Esophagus squamous epithelium (tissue), 5 donors: ENCODE results near the gene PHLDA1. TPM values are rescaled to one million over a fixed set of nuclear protein-coding genes. Genes with fewer than 3 reads are reported as not detected.
A peak's percentile ranks its signal among the peaks of the same experiment; 100 is the strongest.

Experiments
- DNase-seq: peaks from one replicate; lab custom pipeline; 2025; lab: John Stamatoyannopoulos, UW
- H3K27ac ChIP-seq, 4 donors: fragments of 200-600 bp; sonication (generic); one replicate each; pipeline ENCODE4 v1.5.1; 2016 to 2019; ENCODE audit warnings: mild to moderate bottlenecking in 1 of 4
- H3K27me3 ChIP-seq, 4 donors: fragments of 200-600 bp; sonication (generic); 1 replicate in 3 of 4; 2 replicates in 1 of 4; pipeline versions ENCODE4 v1.5.1 to v1.6.0; 2017 to 2021; ENCODE audit warnings: antibody characterized with exemption in 1 of 4
- H3K36me3 ChIP-seq, 3 donors: fragments of 200-600 bp; sonication (generic); one replicate each; pipeline ENCODE4 v1.5.1; 2016 to 2019
- H3K4me1 ChIP-seq, 3 donors: fragments of 200-600 bp; sonication (generic); one replicate each; pipeline ENCODE4 v1.5.1; 2017 to 2019
- H3K4me3 ChIP-seq, 4 donors: fragments of 200-600 bp; sonication (generic); 1 replicate in 3 of 4; 2 replicates in 1 of 4; pipeline ENCODE4 v1.5.1; 2016 to 2019; ENCODE audit warnings: mild to moderate bottlenecking in 2 of 4, moderate library complexity in 1 of 4
- H3K9me3 ChIP-seq, 3 donors: fragments of 200-600 bp; sonication (generic); one replicate each; pipeline ENCODE4 v1.5.1; 2016 to 2019
- POLR2A ChIP-seq, 4 donors: fragments of 450-650 bp; IDR thresholded peaks; one replicate each; pipeline ENCODE4 v1.6.1; 2017; ENCODE audit warnings: antibody characterized with exemption in 4 of 4, mild to moderate bottlenecking in 4 of 4, moderate library complexity in 3 of 4
- WGBS, 2 donors: methylation state at CpG; one replicate each; pipeline ENCODE4 v1.1.5; 2018; 5-methylcytosine and 5-hydroxymethylcytosine counted together
- intact Hi-C: fragments of 100-400 bp; cut with DNase I; formaldehyde crosslinking; loops from one replicate; pipeline ENCODE4 v1.15.0; 2022
- total RNA-seq, 4 donors: library from RNA; depleted of rRNA; stranded (reverse); fragments of >200 nt; gene quantifications; one replicate each; pipeline ENCODE4 v1.1.0, GENCODE V29; 2016
- TF ChIP-seq, protein P1 (sequence below), 6 experiments: fragments of 450-650 bp in 4 of 6; fragments of 200-600 bp in 2 of 6; sonication (generic) in 2 of 6; IDR thresholded peaks; one replicate each; pipeline ENCODE4 v1.5.1; 2016 to 2019; ENCODE audit warnings: antibody characterized with exemption in 6 of 6, mild to moderate bottlenecking in 4 of 6, moderate library complexity in 4 of 6
- donor health status: DM: yes; HTN: yes; CAD: no.

The PHLDA1 gene
- total RNA-seq, 4 donors from 2014 or later: 33.8 to 77.8 (median 56.7) TPM

GRCh38 chr12:76029982-76030340 lies 1.6 kb downstream of the PHLDA1 start:
- intact Hi-C loops: loop anchor here (10.0 kb wide), 1 partner anchor 315 kb away; the partner anchor contains the start of gene BBS10
- Histone ChIP-seq H3K27me3 (no peaks in the 10 kb centered on the region), H3K4me3 (peak overlapping the region; percentile 70 to 99 (median 86)), H3K9me3 (no peaks in the 10 kb centered on the region), H3K36me3 (no peaks in the 10 kb centered on the region), H3K4me1 (peaks cover 0 to 66% (median 7%) of the 10 kb centered on the region in 3 donors), H3K27ac (peak overlapping the region; percentile 94 to 99 (median 98))
- 1 to 3% methylated on average over 11 to 16 of the region's 22 CpGs for WGBS, 2 donors
- TF ChIP-seq, protein P1, sequence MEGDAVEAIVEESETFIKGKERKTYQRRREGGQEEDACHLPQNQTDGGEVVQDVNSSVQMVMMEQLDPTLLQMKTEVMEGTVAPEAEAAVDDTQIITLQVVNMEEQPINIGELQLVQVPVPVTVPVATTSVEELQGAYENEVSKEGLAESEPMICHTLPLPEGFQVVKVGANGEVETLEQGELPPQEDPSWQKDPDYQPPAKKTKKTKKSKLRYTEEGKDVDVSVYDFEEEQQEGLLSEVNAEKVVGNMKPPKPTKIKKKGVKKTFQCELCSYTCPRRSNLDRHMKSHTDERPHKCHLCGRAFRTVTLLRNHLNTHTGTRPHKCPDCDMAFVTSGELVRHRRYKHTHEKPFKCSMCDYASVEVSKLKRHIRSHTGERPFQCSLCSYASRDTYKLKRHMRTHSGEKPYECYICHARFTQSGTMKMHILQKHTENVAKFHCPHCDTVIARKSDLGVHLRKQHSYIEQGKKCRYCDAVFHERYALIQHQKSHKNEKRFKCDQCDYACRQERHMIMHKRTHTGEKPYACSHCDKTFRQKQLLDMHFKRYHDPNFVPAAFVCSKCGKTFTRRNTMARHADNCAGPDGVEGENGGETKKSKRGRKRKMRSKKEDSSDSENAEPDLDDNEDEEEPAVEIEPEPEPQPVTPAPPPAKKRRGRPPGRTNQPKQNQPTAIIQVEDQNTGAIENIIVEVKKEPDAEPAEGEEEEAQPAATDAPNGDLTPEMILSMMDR (IDR thresholded peaks at IDR 0.05): no peak
- peak in 1 of 4 donors; percentile 16 for TF ChIP-seq POLR2A (IDR thresholded peaks at IDR 0.05)
- DNase-seq: no peak

- TF ChIP-seq POLR2A (IDR thresholded peaks at IDR 0.05): no peak
- TF ChIP-seq, protein P1 (IDR thresholded peaks at IDR 0.05): no peak
- Histone ChIP-seq H3K9me3 (no peaks in the 10 kb centered on the region), H3K27me3 (no peaks in the 10 kb centered on the region), H3K36me3 (no peaks in the 10 kb centered on the region), H3K4me3 (peak overlapping the region; percentile 70 to 99 (median 86)), H3K4me1 (peaks cover 0 to 68% (median 7%) of the 10 kb centered on the region in 3 donors), H3K27ac (peak overlapping the region; percentile 0 to 99 (median 76))
- intact Hi-C loops: no loop called here
- WGBS, 2 donors: 22 to 24% methylated on average over 3 of the region's 3 CpGs
- DNase-seq: no peak
Observed at GRCh38 chr12:76028571-76029277, 2.9 kb downstream of the PHLDA1 start.

DNA sequence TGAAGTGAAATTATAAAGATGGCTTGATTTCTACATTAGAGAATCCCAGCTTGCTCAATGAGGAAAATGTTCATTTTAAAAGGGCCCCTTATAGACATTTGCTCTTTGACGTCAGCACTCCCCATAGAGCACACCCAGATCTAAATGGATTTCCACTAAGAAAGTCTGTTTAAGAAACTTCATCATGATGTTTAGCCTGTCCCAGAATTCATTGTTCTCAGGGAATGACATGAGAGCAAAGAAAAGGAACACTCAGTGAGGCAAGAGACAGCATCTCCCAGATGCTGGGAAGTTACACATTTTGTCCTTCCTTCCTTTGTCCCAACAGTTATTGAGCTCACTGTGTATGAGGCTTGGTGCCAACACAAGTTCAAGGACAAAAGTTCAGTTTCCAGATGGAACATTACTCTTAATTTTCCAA lies 4.9 kb downstream of the PHLDA1 start:
- Histone ChIP-seq H3K27me3 (no peaks in the 10 kb centered on the region), H3K27ac (peak overlapping the region in 3 of 4 donors; percentile 41 to 98 (median 53)), H3K4me3 (no peak overlapping the region), H3K9me3 (no peaks in the 10 kb centered on the region), H3K4me1 (peaks cover 0 to 53% (median 7%) of the 10 kb centered on the region in 3 donors), H3K36me3 (no peaks in the 10 kb centered on the region)
- intact Hi-C loops: no loop called here
- no peak for TF ChIP-seq POLR2A (IDR thresholded peaks at IDR 0.05)
- TF ChIP-seq, protein P1 (IDR thresholded peaks at IDR 0.05): no peak
- no peak for DNase-seq
- WGBS, 2 donors: 53% methylated on average over 1 of the region's 1 CpG

- H3K27ac ChIP-seq: peak overlapping the region in 3 of 4 donors; percentile 41 to 98 (median 53)
- H3K4me3 ChIP-seq: no peak overlapping the region
- no peak for TF ChIP-seq POLR2A (IDR thresholded peaks at IDR 0.05)
- TF ChIP-seq, protein P1 (IDR thresholded peaks at IDR 0.05): no peak
- no peaks in the 10 kb centered on the region for H3K36me3 ChIP-seq
- 50 to 55% methylated on average over 7 of the region's 7 CpGs for WGBS, 2 donors
- no peaks in the 10 kb centered on the region for H3K27me3 ChIP-seq
- intact Hi-C loops: no loop called here
- H3K9me3 ChIP-seq: no peaks in the 10 kb centered on the region
- peaks cover 0 to 59% (median 7%) of the 10 kb centered on the region in 3 donors for H3K4me1 ChIP-seq
- DNase-seq: no peak
Observed at GRCh38 chr12:76025601-76026575, 5.7 kb downstream of the PHLDA1 start.
